ENCODE data around the gene SYT9.

GRCh38 chr11:7436657-7437056, 185.0 kb downstream of the SYT9 start:
- no peak for TF ChIP-seq TCF4 (CRISPR knock-in tag; IDR thresholded peaks at IDR 0.05; ENCODE audit: borderline replicate concordance)
- TF ChIP-seq CSDC2 (CRISPR knock-in tag; IDR thresholded peaks at IDR 0.05), result no peak
- TF ChIP-seq TOX (CRISPR knock-in tag; IDR thresholded peaks at IDR 0.05; ENCODE audit: borderline replicate concordance), result no peak
- no peak for TF ChIP-seq ZFP30 (CRISPR knock-in tag; IDR thresholded peaks at IDR 0.05)
- TF ChIP-seq TSHZ2 (CRISPR knock-in tag; IDR thresholded peaks at IDR 0.05), result no peak
- no peak for TF ChIP-seq PATZ1 (CRISPR knock-in tag; IDR thresholded peaks at IDR 0.05; ENCODE audit: borderline replicate concordance)
- TF ChIP-seq PPARA (CRISPR knock-in tag; IDR thresholded peaks at IDR 0.05; ENCODE audit: borderline replicate concordance), result no peak
- TF ChIP-seq ZC3H10 (CRISPR knock-in tag; IDR thresholded peaks at IDR 0.05), result no peak
- no peak for TF ChIP-seq CSRNP3 (CRISPR knock-in tag; IDR thresholded peaks at IDR 0.05)
- no peak for TF ChIP-seq RARB (CRISPR knock-in tag; IDR thresholded peaks at IDR 0.05)
